ENCODE results near the gene IL4I1. TPM values are rescaled to one million over a fixed set of nuclear protein-coding genes. Genes with fewer than 3 reads are reported as not detected.

IL4I1 gene
- total RNA-seq, 1 experiment from 2014 or later: 0.61 TPM

DNA sequence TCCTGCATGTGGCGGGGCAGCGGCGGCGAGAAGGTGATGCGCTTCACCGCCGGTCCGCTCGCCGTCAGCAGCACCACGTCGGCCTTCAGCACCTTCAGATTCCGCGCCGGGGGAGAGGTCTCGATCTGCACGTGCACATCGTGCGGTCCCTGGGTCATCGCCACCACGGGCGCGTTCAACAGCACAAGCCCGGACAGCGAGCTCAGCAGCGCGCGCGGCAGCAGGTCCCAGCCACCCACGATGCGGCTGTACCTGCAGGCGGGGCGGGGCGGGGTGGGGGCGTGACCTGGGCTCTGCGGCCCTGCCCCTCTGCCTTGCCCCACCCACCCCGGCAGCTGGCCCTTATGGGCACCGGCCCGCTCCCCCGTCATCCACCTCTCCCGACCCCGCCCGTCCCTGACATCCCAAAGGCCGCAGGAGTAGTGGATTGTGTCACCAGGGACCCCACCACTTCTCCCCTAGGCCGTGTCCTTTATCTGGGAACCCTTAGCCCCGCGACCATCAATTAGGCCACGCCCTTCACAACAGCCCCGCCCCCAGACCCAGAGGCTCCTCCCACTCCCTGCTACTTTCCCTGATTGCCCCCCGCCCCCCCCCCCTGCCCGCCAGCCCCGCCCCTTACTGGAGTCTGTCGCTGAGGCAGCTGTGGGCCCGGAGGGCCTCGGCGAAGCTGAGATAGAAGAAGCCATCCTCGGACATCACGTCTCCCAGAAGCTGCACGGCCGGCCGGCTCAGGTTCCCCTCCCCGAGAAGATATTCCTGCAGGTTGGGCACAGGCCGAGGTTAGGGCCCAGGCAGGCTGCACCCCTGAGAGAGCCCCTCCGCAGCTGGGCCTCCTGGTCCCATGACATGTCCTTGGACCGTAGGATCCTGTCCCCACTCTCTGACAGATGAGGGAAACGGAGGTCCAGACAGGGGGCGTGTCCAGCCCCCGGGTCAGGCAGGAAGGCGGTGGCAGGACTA lies 6.1 kb downstream of the IL4I1 start:
- peaks cover 14 to 19% (median 16%) of the 10 kb centered on the region in 3 experiments for H3K36me3 Mint-ChIP-seq (ENCODE audit: insufficient read depth in 1 of 3, low read depth in 3 of 3)
- Histone ChIP-seq H2BK20ac (ENCODE audit: low read depth, low read length, poor library complexity, severe bottlenecking) (no peak overlapping the region), H3K9ac (ENCODE audit: extremely low read depth, insufficient read length, low read length) (no peak overlapping the region)

More for the DNA sequence above, 6.1 kb downstream of the IL4I1 start:
- Histone ChIP-seq H3K23me2 (ENCODE audit: insufficient read length, low read depth, low read length, poor library complexity, severe bottlenecking) (peaks cover 3% of the 10 kb centered on the region), H3K18ac (ENCODE audit: insufficient read length, low read depth, low read length) (peak overlapping the region; percentile 22), H3K4me1 (ENCODE audit: insufficient read depth, low read length) (no peaks in the 10 kb centered on the region), H4K20me1 (ENCODE audit: control insufficient read depth, insufficient read depth, insufficient read length) (peaks cover 5% of the 10 kb centered on the region), H3K56ac (ENCODE audit: insufficient read length, low read depth, low read length) (no peak overlapping the region), H2BK12ac (ENCODE audit: insufficient read length, low read depth, low read length) (no peak overlapping the region), H4K91ac (ENCODE audit: insufficient read length, low read depth, low read length) (no peak overlapping the region), H3K23ac (ENCODE audit: insufficient read length, low read depth, low read length) (no peak overlapping the region), H3K4ac (ENCODE audit: low read depth, low read length) (no peak overlapping the region), H3T11ph (ENCODE audit: low read length) (no peak overlapping the region), H2BK15ac (ENCODE audit: low read depth, low read length) (no peak overlapping the region), H3K4me2 (ENCODE audit: insufficient read depth, insufficient read length, low read length) (peak overlapping the region; percentile 28), H4K5ac (ENCODE audit: insufficient read length, low read depth, low read length) (no peak overlapping the region), H2BK5ac (ENCODE audit: insufficient read length, low read length) (no peak overlapping the region), H3K9me3 (ENCODE audit: control insufficient read depth, low read depth, low read length) (no peaks in the 10 kb centered on the region), H4K8ac (replicated peaks; ENCODE audit: insufficient read length, low read depth, low read length) (no peak overlapping the region), H2BK120ac (ENCODE audit: low read depth, low read length, poor library complexity, severe bottlenecking) (no peak overlapping the region), H2AFZ (ENCODE audit: low read length) (no peak overlapping the region), H3K79me2 (ENCODE audit: insufficient read depth, low read length) (no peaks in the 10 kb centered on the region), H2AK5ac (ENCODE audit: insufficient read length, low read length) (no peak overlapping the region), H3K27me3 (ENCODE audit: insufficient read depth, low read length) (no peaks in the 10 kb centered on the region; the same call in 1 of the 2 replicates), H3K79me1 (ENCODE audit: insufficient read depth, low read depth, low read length, poor library complexity, severe bottlenecking) (no peaks in the 10 kb centered on the region), H3K14ac (ENCODE audit: insufficient read depth, low read length) (0 out of 2 replicates have a peak overlapping the region, but pooled peaks have one; percentile 68), H3K27ac (ENCODE audit: insufficient read length, low read depth, low read length) (no peak overlapping the region)
- peak; percentile 88 for DNase-seq
- no CpG with 5 or more reads among the region's 69 CpGs for WGBS (ENCODE audit: extremely low coverage, insufficient read length, low lambda C conversion rate)
- peaks cover 3 to 21% of the 10 kb centered on the region in 2 experiments; a peak in 3 of 4 replicates for H3K4me1 Mint-ChIP-seq
- peak overlapping the region; percentile 54 to 81 for H3K4me3 Mint-ChIP-seq
- peaks cover 42% of the 10 kb centered on the region for H3K27me3 Mint-ChIP-seq (ENCODE audit: low read depth)
- peak overlapping the region; percentile 85 to 97 (median 96); a peak in 6 of 7 replicates for H3K27ac Mint-ChIP-seq
- TF ChIP-seq, protein P1, sequence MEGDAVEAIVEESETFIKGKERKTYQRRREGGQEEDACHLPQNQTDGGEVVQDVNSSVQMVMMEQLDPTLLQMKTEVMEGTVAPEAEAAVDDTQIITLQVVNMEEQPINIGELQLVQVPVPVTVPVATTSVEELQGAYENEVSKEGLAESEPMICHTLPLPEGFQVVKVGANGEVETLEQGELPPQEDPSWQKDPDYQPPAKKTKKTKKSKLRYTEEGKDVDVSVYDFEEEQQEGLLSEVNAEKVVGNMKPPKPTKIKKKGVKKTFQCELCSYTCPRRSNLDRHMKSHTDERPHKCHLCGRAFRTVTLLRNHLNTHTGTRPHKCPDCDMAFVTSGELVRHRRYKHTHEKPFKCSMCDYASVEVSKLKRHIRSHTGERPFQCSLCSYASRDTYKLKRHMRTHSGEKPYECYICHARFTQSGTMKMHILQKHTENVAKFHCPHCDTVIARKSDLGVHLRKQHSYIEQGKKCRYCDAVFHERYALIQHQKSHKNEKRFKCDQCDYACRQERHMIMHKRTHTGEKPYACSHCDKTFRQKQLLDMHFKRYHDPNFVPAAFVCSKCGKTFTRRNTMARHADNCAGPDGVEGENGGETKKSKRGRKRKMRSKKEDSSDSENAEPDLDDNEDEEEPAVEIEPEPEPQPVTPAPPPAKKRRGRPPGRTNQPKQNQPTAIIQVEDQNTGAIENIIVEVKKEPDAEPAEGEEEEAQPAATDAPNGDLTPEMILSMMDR (conservative IDR thresholded peaks at IDR 0.05): peak; percentile 40; the same call in 2 of the 3 replicates
- H3K9me3 Mint-ChIP-seq: peaks cover 0 to 11% of the 10 kb centered on the region in 2 experiments; a peak in 1 of 5 replicates

All from H9 (cell line).